SJSA1 (cell line): Measurements from ENCODE around the gene DCN. TPM values are rescaled to one million over a fixed set of nuclear protein-coding genes. Genes with fewer than 3 reads are reported as not detected.
A peak's percentile ranks its signal among the peaks of the same experiment; 100 is the strongest.

ENCODE experiments used
- DNase-seq, 2 experiments: peaks; one replicate each; pipeline ENCODE4 v3.0.0-alpha.2; 2015 to 2020; ENCODE audit warnings: low spot score in 2 of 2, low read depth in 1 of 2
- H3K27ac ChIP-seq: fragments of 250-450 bp; sonication (Bioruptor Pico); 2 replicates; pipeline ENCODE4 v1.5.1; 2020; ENCODE audit warnings: mild to moderate bottlenecking, moderate library complexity
- H3K27me3 ChIP-seq: fragments of 250-450 bp; sonication (Bioruptor Pico); replicated peaks from 2 replicates; pipeline ENCODE4 v1.5.1; 2020; ENCODE audit warnings: mild to moderate bottlenecking, moderate library complexity
- H3K36me3 ChIP-seq: fragments of 250-450 bp; sonication (Bioruptor Pico); 2 replicates; pipeline ENCODE4 v1.5.1; 2020; ENCODE audit warnings: mild to moderate bottlenecking
- H3K4me1 ChIP-seq: fragments of 250-450 bp; sonication (Bioruptor Pico); replicated peaks from 2 replicates; pipeline ENCODE4 v1.6.1; 2021; ENCODE audit warnings: mild to moderate bottlenecking
- H3K4me3 ChIP-seq: fragments of 250-450 bp; sonication (Bioruptor Pico); 2 replicates; pipeline ENCODE4 v1.5.1; 2020; ENCODE audit warnings: mild to moderate bottlenecking
- H3K9me3 ChIP-seq: fragments of 250-450 bp; sonication (Bioruptor Pico); replicated peaks from 2 replicates; pipeline ENCODE4 v1.5.1; 2020; ENCODE audit warnings: mild to moderate bottlenecking
- total RNA-seq: library from RNA; depleted of rRNA; stranded (reverse); fragments of >200 nt; shearing (Covaris generic); gene quantifications from 2 replicates; pipeline ENCODE4 v1.2.3, GENCODE V29; 2014

The DCN gene
- total RNA-seq, 1 experiment from 2014 or later, result 71.4 TPM

DNA sequence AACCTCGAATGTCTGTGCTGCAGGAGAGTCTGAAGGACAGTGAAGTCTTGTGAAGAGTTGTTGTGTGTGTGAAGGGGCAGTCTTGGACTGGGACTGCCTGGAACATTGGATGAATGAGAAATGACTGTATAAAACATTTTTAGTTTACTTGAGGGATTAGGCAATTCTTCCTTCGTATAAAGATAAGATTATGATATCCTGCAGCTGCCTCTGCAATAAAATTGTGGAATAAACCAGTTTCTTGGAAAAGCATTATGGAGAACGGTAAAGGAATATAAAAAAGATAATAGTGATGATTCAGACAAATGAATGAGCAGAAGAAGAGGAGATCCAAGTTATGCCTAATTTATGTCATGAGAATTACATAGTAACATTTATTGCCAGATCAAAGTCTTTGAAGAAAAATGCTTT lies 40.4 kb downstream of the DCN start:
- no peaks in the 10 kb centered on the region for H3K9me3 ChIP-seq
- no peak for DNase-seq
- H3K4me1 ChIP-seq, result peaks cover 40% of the 10 kb centered on the region
- no peaks in the 10 kb centered on the region for H3K36me3 ChIP-seq
- no peak overlapping the region for H3K4me3 ChIP-seq
- H3K27ac ChIP-seq, result no peak overlapping the region
- no peaks in the 10 kb centered on the region for H3K27me3 ChIP-seq

DNA sequence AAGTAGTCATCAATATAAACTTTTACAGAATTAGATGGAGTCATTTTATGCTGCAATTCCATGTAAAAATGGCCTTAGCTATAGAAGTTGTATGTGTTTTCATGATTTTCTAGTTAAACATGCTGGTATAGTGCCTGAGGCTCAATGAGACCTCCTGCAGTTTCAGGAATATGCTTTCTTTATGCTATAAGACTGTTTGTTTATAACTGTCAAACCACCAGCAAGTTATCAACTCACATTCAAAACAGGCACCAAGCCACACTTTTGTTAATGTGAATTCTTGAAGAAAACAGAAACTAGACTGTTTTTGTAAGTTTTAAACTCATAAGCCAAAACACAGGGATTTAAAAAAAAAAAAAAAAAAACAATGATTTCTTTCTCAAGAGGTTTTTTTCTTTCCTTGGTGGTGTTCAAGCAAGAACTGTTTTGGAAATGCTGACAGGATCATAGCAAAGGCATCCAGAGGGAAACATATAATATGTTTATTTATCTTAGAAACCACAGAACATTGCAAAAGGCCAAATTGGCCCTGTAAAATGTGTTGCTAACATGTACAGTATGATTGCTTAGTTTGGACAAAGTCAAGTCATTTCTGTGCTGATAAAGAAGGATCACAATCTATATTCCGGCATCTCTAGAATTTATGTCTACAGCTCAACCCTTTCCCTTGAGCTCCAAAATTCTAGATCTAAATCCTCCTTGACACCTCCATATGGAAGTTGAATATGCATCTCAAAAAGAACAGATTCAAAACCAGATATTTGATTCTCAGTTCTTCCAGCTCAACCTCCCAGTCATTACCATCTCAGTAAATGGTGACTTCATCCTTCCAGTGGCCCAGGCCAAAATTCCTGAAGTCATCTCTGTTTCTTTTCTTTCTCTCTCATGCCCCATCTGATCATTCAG lies 42.3 kb downstream of the DCN start:
- DNase-seq, result peak; percentile 50 to 92
- Histone ChIP-seq H3K4me1 (peaks cover 40% of the 10 kb centered on the region), H3K27ac (peak overlapping the region; percentile 77), H3K4me3 (no peak overlapping the region), H3K27me3 (no peaks in the 10 kb centered on the region), H3K9me3 (no peaks in the 10 kb centered on the region), H3K36me3 (no peaks in the 10 kb centered on the region)

DNA sequence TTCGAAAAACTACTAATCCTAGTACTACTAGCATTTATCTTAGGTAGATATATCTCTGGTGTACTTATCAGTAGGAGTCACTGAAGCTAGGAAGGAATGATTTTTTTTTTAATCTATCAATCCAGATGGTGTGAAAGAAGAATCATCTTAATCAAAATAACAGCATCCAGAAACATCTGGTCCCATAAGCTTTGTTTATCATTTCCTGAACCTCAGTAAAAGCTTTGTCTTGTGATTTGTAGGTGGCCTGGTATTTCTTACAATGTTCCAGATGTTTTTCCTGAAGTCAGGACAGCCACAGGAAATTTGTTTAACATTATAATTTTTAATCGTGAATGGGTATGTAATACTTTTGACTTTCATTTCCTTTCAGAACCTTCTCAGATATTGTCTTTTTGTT lies 43.3 kb downstream of the DCN start:
- H3K4me1 ChIP-seq, result peaks cover 42% of the 10 kb centered on the region
- H3K27me3 ChIP-seq, result no peaks in the 10 kb centered on the region
- peak in 1 of 2 experiments; percentile 50 for DNase-seq
- no peak overlapping the region for H3K4me3 ChIP-seq
- no peaks in the 10 kb centered on the region for H3K9me3 ChIP-seq
- no peaks in the 10 kb centered on the region for H3K36me3 ChIP-seq
- peak overlapping the region; percentile 77 for H3K27ac ChIP-seq

DNA sequence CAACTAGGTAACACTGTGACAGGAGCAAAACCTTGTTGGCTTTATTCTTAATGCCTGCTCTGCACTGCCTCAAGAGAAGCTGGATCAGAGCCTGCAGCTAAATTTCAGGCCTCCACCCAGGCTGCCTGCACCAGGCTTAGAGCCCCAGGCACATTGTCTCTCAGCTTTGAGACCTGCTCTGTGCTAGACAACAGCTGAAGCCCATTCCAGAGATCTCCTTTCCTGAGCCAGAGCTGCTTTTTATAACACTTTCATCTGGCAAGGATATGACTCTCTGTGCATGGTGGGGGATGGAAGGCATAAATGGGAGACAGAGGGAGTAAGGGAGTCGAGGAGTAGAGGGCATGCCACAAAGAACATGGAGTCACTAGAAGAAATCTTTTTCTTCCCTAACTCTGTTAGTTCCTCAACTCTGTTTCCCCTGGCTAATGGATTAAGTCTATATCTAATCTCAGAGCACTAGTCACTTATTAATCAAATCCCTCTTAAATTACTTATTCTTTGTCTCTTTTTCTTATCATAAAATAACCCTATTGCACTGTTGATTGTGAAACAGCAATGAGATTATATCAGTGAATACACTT lies 44.2 kb downstream of the DCN start:
- Histone ChIP-seq H3K4me1 (peaks cover 51% of the 10 kb centered on the region), H3K27me3 (no peaks in the 10 kb centered on the region), H3K36me3 (no peaks in the 10 kb centered on the region), H3K27ac (peak overlapping the region; percentile 77), H3K9me3 (no peaks in the 10 kb centered on the region), H3K4me3 (no peak overlapping the region)
- no peak for DNase-seq

DNA sequence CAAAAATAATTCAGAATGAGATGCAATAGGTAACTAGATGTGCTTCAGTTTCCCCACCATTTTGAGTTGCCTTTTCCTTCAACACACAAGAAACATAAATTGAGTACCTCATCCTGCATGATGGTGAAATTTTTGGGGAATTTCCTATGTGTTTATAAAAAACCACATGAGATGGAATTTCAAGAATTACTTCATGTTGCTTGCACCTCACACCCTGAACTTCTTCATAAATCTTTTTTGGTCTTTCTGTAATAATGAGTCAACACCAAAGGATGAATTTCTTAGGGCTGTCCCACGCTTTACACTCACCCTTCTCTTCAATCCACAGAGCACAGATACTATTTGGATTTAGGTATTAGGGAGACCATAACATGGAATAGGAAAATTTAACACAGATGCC lies 48.7 kb downstream of the DCN start:
- Histone ChIP-seq H3K4me1 (peaks cover 21% of the 10 kb centered on the region), H3K4me3 (no peak overlapping the region), H3K27me3 (no peaks in the 10 kb centered on the region), H3K9me3 (no peaks in the 10 kb centered on the region), H3K36me3 (no peaks in the 10 kb centered on the region), H3K27ac (peak overlapping the region; percentile 52)
- DNase-seq, result peak in 1 of 2 experiments; percentile 47

DNA sequence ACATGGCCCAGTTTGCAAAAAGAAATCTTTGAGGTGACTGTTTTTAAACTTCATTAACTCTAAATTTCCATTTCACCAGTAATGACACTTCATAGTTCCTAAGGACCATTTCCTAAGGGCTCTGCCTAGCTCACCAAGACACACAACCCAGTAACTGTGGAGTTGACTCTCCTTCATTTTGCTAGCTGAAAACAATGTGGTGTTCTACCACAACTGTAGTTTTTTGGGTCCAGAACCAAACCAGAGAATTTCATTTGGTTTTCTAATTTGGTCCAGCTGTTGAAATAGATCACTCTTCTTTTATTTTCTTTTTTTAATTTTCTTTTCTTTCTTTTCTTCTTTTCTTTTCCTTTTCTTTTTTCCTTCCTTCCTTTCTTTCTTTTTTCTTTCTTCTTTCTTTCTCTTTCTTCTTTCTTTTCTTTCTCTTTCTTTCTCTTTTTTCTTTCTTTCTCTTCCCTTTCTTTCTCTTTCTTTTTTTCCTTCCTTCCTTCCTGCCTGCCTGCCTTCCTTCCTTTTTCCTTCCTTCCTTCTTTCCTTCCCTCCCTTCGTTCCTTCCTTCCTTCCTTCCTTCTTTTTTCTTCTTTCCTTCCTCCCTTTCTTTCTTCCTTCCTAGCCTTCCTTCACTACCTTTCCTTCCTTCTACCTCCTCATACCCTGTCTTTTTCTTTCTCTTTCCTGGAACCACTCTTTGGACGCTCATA lies 52.8 kb downstream of the DCN start:
- H3K4me1 ChIP-seq, result peaks cover 29% of the 10 kb centered on the region
- DNase-seq, result no peak
- no peaks in the 10 kb centered on the region for H3K9me3 ChIP-seq
- H3K27ac ChIP-seq, result no peak overlapping the region
- H3K4me3 ChIP-seq, result no peak overlapping the region
- H3K36me3 ChIP-seq, result no peaks in the 10 kb centered on the region
- H3K27me3 ChIP-seq, result no peaks in the 10 kb centered on the region

DNA sequence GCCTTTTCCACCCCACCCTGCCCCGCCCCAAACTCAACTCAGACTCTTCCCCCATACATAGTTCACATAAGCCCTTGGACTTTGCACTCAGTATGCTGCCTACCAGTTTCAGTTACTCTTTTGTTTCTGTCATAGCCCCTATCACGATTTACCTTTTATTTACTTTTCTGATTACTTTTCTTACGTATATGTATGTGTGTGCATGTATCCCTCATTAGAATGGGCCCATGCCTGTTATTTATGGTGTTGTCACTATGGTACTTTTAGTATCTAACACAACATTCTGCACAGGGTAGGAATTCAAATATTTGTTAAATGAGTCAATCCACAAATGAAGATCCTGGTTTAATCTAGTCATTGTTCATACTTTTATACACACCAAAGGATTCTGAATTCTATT lies 54.9 kb downstream of the DCN start:
- no peaks in the 10 kb centered on the region for H3K9me3 ChIP-seq
- H3K27ac ChIP-seq, result peak overlapping the region; percentile 75
- H3K4me1 ChIP-seq, result peaks cover 18% of the 10 kb centered on the region
- no peaks in the 10 kb centered on the region for H3K27me3 ChIP-seq
- no peak overlapping the region for H3K4me3 ChIP-seq
- peak in 1 of 2 experiments; percentile 59 for DNase-seq
- no peaks in the 10 kb centered on the region for H3K36me3 ChIP-seq

DNA sequence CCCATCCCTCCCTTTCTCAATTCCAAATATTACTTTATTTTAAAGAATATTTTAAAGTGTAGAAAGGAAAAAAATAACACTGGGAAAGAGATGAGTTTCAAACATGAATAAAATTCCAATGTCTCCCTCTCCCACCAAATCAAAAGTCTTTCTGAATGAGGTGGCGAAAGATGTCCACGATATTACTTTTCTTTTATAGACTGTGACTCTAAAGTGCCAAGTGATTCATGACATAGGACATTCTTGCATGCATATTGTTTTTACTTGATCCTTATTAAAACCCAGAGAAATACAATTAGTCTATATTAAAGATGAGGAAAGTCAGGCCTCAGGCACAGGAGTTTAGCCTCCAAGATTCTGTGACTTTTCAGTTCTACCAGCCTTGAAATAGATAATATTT lies 55.3 kb downstream of the DCN start:
- H3K4me1 ChIP-seq, result peaks cover 18% of the 10 kb centered on the region
- no peaks in the 10 kb centered on the region for H3K36me3 ChIP-seq
- DNase-seq, result peak in 1 of 2 experiments; percentile 30
- no peaks in the 10 kb centered on the region for H3K9me3 ChIP-seq
- H3K4me3 ChIP-seq, result no peak overlapping the region
- H3K27me3 ChIP-seq, result no peaks in the 10 kb centered on the region
- H3K27ac ChIP-seq, result peak overlapping the region; percentile 75

DNA sequence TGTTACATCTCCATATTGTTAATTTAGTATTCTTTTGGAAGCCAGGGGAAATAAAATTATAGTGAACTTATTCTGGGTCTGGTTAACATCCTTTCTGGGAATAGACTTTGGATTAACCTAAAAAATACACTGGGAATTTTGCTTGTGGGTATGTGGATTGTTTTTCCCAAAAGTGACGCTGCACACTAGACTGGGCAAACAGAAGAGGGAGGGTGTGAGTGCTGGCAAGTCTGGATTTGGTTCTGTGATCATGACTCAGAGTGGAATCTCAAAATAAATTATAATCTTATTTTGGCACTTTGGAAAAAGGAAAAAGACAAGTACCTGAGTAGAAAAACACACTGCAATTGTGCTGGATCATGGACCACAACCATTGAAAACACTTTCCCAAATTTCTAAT lies 56.1 kb downstream of the DCN start:
- H3K36me3 ChIP-seq, result no peaks in the 10 kb centered on the region
- no peak for DNase-seq

DNA sequence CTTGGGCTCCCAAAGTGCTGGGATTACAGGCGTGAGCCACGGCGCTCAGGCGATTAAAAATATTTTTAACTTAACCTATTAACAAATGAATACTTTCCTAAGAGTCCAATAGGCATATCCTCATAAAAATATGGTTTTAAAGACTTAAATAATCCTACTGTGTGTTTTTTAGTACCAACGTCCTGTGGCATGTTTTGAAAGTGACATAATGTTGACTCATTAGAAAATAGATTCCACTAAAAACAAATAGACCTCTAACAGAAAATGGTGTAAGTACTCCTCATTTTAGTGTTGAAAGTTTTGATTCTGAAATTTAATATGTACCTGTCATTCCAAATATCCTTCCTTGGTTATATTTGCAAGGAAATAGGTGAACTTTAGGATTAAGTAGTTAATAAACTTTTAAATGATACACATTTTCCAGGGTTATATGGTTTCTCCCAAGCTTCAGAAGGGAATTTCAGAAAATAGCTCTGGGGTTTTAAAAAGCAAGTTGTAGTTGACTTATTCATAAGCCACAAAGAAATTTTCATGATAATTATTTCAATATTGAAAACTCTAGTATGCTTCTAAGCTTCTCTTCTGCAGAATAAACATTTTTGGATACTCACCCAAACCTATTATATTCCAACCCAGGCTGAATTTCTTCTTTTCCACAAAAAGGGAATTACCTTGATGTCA lies 59.2 kb downstream of the DCN start:
- Histone ChIP-seq H3K27ac (no peak overlapping the region), H3K36me3 (no peaks in the 10 kb centered on the region), H3K27me3 (no peaks in the 10 kb centered on the region), H3K4me1 (peaks cover 17% of the 10 kb centered on the region), H3K4me3 (no peak overlapping the region), H3K9me3 (no peaks in the 10 kb centered on the region)
- no peak for DNase-seq

More for the DNA sequence above, 56.1 kb downstream of the DCN start:
- H3K27me3 ChIP-seq, result no peaks in the 10 kb centered on the region
- H3K4me1 ChIP-seq, result peaks cover 18% of the 10 kb centered on the region
- no peak overlapping the region for H3K4me3 ChIP-seq
- no peaks in the 10 kb centered on the region for H3K9me3 ChIP-seq
- H3K27ac ChIP-seq, result peak overlapping the region; percentile 75; the same call in 1 of the 2 replicates

DNA sequence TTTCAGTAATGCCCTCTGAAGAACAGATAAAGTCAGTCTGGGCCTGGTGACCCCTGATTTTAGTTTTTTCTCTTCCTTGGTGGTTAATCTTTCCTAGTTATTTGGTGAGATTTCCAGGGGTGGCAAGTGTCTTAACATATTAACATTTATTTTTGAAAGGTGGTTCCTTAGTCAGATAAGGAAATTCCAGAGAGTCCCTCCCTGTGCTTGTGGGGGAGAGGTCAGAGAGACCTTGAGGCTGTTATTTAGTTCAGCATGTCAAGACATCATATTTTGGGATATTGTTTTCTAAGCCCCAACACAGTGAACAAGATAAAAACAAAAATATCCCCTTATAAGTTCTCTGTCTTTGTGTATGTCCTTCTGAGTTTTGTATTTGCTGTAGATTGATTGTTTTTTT lies 61.8 kb downstream of the DCN start:
- H3K27me3 ChIP-seq, result no peaks in the 10 kb centered on the region

DNA sequence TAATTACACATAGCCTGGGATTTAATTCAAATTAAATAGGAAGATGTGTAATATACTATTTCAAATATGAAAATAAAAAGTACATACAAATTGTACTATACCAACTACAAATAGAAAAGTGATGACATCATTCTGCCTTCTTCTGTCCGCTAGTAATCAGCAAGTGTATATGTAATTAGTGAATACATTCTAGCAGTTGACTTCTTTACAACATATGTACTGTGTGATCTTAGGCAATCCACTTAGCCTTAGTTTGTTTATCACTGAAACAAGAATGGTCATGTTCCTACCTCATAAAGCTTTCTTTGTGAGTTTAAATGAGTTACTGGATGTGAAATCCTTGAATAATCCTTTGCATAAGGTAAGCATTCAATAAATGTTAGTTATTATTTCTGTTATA lies 63.5 kb downstream of the DCN start:
- no peak overlapping the region for H3K27ac ChIP-seq
- no peaks in the 10 kb centered on the region for H3K4me1 ChIP-seq

More for the DNA sequence above, 61.8 kb downstream of the DCN start:
- no peak overlapping the region for H3K27ac ChIP-seq
- H3K4me3 ChIP-seq, result no peak overlapping the region
- H3K4me1 ChIP-seq, result no peaks in the 10 kb centered on the region
- no peaks in the 10 kb centered on the region for H3K9me3 ChIP-seq
- no peak for DNase-seq
- H3K36me3 ChIP-seq, result no peaks in the 10 kb centered on the region

DNA sequence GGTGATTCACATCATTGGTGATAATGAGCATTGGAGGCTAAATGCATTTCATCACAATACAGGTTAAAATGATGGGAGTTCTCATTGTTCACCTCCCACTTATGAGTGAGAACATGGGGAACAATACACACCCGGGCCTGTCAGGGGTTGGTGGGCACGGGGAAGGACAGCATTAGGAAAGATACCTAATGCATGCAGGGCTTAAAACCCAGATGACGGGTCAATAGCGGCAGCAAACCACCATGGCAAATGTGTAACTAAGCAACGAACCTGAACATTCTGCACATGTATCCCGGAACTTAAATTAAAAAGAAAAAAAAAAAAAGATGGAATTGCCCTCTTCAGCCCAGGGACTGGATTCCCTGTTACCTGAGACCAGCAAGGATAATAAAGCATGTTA lies 69.0 kb downstream of the DCN start:
- Histone ChIP-seq H3K4me3 (no peak overlapping the region), H3K36me3 (no peaks in the 10 kb centered on the region), H3K9me3 (no peaks in the 10 kb centered on the region), H3K4me1 (peaks cover 6% of the 10 kb centered on the region), H3K27me3 (no peaks in the 10 kb centered on the region), H3K27ac (no peak overlapping the region)
- DNase-seq, result no peak

More for the DNA sequence above, 63.5 kb downstream of the DCN start:
- no peaks in the 10 kb centered on the region for H3K36me3 ChIP-seq
- no peaks in the 10 kb centered on the region for H3K27me3 ChIP-seq
- DNase-seq, result no peak
- H3K4me3 ChIP-seq, result no peak overlapping the region
- H3K9me3 ChIP-seq, result no peaks in the 10 kb centered on the region
